ENCODE results near the gene SIAH2. TPM values are rescaled to one million over a fixed set of nuclear protein-coding genes. Genes with fewer than 3 reads are reported as not detected.

The SIAH2 gene
- total and polyA plus RNA-seq, 7 donors, result 8.8 to 15.2 (median 12.8) TPM

DNA sequence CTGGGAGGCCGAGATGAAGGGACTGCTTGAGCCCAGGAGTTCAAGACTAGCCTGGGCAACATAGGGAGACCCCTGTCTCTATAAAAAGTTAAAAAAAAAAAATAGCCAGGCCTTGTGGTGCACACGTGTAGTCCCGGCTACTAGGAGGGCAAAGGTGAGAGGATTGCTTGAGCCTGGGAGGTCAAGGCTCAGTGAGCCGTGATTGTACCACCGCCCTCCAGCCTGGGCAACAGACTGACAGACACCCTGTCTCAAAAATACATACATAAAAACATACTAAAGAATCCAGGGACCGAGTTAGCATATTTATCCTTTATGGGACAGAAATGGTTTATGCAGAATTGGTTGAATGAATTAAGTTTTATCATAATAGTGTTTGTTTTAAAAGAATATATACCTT, 13.7 kb downstream of the SIAH2 start:
- DNase-seq, result no peak
- ATAC-seq, result no peak
- 79 to 85% (median 79%) methylated on average over 6 of the region's 6 CpGs for WGBS, 3 donors
- no peak overlapping the region for H3K4me3 ChIP-seq
- TF ChIP-seq, protein P1, sequence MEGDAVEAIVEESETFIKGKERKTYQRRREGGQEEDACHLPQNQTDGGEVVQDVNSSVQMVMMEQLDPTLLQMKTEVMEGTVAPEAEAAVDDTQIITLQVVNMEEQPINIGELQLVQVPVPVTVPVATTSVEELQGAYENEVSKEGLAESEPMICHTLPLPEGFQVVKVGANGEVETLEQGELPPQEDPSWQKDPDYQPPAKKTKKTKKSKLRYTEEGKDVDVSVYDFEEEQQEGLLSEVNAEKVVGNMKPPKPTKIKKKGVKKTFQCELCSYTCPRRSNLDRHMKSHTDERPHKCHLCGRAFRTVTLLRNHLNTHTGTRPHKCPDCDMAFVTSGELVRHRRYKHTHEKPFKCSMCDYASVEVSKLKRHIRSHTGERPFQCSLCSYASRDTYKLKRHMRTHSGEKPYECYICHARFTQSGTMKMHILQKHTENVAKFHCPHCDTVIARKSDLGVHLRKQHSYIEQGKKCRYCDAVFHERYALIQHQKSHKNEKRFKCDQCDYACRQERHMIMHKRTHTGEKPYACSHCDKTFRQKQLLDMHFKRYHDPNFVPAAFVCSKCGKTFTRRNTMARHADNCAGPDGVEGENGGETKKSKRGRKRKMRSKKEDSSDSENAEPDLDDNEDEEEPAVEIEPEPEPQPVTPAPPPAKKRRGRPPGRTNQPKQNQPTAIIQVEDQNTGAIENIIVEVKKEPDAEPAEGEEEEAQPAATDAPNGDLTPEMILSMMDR (IDR thresholded peaks at IDR 0.05), result no peak
- H3K27me3 ChIP-seq (ENCODE audit: insufficient read depth in 3 of 3, low read length in 2 of 3), result no peaks in the 10 kb centered on the region
- H3K9me3 ChIP-seq, result no peaks in the 10 kb centered on the region
- intact Hi-C loops (cut with DNase I), result no loop called here
- H3K4me1 ChIP-seq, result peaks cover 48% of the 10 kb centered on the region
- H3K27ac ChIP-seq, result no peak overlapping the region
- peaks cover 0 to 5% of the 10 kb centered on the region in 2 donors for H3K36me3 ChIP-seq (ENCODE audit: insufficient read depth in 1 of 2, low read depth in 1 of 2)

DNA sequence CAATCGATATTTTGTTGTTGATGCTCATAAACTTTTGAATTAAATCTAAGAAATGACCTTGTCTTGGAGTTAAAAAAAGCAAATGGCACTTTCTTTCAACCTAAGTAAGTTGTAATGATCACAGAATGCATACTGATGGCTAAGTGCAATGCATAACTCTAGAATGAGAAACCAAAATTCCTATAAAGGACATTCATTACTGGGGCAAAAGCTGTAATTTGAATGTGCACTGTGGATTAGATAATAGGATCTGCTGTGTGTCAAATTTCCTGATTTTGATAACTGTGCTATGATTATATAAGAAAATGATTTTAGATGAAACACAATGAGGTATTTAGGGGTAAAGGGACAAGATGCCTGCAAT, 14.3 kb downstream of the SIAH2 start:
- Histone ChIP-seq H3K27ac (no peak overlapping the region), H3K27me3 (ENCODE audit: insufficient read depth in 3 of 3, low read length in 2 of 3) (no peaks in the 10 kb centered on the region), H3K36me3 (ENCODE audit: insufficient read depth in 1 of 2, low read depth in 1 of 2) (peaks cover 0 to 5% of the 10 kb centered on the region in 2 donors), H3K9me3 (no peaks in the 10 kb centered on the region), H3K4me1 (peaks cover 50% of the 10 kb centered on the region), H3K4me3 (no peak overlapping the region)
- intact Hi-C loops (cut with DNase I), result no loop called here
- no peak for DNase-seq
- no peak for ATAC-seq
- TF ChIP-seq, protein P1 (IDR thresholded peaks at IDR 0.05), result no peak
- 79 to 85% (median 80%) methylated on average over 1 of the region's 1 CpG for WGBS, 3 donors

DNA sequence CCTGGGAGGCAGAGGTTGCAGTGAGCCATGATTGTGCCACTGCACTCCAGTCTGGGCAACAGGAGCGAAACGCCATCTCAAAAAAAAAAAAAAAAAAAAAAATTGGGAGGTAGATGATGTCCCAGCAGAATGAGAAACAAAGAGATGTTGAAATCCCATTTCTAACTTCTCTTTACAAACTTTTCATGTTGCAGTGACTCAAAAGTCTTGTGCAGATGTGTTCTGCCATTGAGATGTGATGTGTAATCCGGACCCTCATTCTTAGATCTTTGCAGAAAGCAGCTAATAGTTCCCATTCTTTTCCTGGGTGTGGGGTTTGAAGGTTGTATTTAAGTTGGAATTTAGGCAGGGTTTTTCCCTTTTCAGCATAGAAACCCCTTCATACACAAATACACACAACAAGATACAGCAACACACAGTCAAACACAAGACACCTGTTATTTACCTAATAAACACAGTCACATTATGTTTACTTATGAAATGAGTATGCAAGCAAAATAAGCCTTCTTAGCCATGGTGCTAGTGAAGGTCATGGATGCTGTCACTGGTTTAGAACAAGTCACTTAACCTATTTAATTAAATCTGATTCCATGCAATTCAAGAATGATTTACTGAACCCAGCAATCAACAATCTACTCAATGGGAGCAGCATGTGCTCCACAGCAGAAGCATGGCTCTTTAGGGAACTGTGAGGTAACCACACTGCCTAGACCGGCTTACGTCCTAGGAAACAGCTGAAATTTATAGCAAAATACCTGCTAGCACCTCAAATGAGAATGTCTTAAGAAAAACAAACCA, 14.9 kb downstream of the SIAH2 start:
- intact Hi-C loops (cut with DNase I), result no loop called here
- Histone ChIP-seq H3K4me3 (no peak overlapping the region), H3K27ac (no peak overlapping the region), H3K27me3 (ENCODE audit: insufficient read depth in 3 of 3, low read length in 2 of 3) (no peaks in the 10 kb centered on the region), H3K4me1 (peaks cover 55% of the 10 kb centered on the region), H3K36me3 (ENCODE audit: insufficient read depth in 1 of 2, low read depth in 1 of 2) (peaks cover 0 to 5% of the 10 kb centered on the region in 2 donors), H3K9me3 (no peaks in the 10 kb centered on the region)
- TF ChIP-seq, protein P1 (IDR thresholded peaks at IDR 0.05), result no peak
- WGBS, 3 donors, result 87 to 93% (median 87%) methylated on average over 5 of the region's 5 CpGs
- no peak for DNase-seq
- peak in 1 of 4 donors; percentile 15 for ATAC-seq

DNA sequence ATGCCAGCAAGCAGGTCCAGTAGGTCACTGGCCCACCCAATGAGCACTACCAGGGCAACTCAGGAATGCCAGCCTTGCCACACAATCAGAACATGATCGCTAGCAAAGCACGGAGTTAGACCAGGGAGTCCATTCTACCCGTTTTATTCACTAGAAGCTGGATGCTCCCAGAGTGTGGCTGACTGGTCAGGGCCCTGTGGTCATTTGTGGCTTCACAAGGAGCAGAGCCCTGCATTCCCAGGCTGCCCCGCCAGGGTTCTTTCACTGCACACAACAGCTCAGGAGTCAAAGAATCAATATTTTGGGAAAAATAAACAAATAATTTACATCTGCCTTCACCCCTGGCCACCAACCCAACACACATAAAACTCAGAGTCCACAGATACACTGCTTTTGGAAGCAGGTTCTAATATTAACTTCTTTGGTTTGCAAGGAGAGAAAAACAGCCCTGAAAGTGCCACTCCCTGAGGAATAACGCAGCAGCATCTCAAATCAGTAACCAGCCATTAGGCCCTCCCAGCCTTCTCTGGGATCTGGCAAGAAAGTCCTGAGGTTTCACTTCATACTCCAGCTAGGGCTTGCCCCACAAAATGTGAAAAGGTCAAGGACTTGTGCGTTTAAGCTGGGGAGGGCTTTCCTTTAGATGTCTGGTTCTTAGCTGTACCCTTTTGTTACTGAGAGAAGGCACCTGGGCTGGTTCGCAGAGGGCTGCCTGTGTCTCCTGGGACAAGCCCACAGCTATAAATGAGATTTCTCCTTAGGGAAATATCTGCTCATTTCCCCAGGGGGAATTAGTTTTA, 16.0 kb downstream of the SIAH2 start:
- TF ChIP-seq, protein P1 (IDR thresholded peaks at IDR 0.05), result no peak
- Histone ChIP-seq H3K9me3 (no peaks in the 10 kb centered on the region), H3K36me3 (ENCODE audit: insufficient read depth in 1 of 2, low read depth in 1 of 2) (peaks cover 0 to 6% of the 10 kb centered on the region in 2 donors), H3K27ac (no peak overlapping the region), H3K4me1 (peaks cover 54% of the 10 kb centered on the region), H3K27me3 (ENCODE audit: insufficient read depth in 3 of 3, low read length in 2 of 3) (no peaks in the 10 kb centered on the region), H3K4me3 (no peak overlapping the region)
- DNase-seq (no peak), ATAC-seq (no peak)
- intact Hi-C loops (cut with DNase I), result no loop called here
- WGBS, 3 donors, result 82 to 86% (median 83%) methylated on average over 7 of the region's 7 CpGs

Data from psoas muscle (tissue), 8 donors.